ENCODE data around the gene STAC2.

DNA sequence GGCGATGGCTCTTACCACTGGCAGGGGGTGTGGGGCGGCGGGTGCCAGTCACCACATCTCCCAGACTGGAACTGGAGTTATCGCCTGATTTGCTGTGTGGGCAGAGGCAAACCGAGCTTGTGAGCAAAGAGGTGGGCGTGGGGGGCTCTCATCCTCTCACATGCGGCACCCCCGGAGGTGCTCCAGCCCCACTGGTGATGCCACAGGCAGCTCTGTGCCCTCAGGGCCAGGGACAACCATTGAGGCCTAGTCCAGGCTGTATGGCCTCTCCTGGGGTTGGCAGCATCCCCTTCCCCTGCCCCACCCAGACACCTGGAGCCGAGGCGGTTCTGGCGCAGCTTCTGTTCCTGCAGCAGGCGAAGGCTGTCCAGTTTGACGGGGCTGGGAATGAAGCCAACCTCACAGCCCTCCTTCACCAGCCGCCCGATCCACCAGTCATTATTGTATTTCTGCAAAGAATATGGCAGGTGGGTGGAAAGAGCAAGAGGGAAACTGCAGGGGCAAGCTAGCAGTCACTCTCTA, 39.2 kb downstream of the STAC2 start:
- TF ChIP-seq EZH2 (IDR thresholded peaks at IDR 0.05; ENCODE audit: insufficient read depth, poor library complexity, severe bottlenecking) (no peak), EZH2phosphoT487 (IDR thresholded peaks at IDR 0.05; ENCODE audit: insufficient read depth, low read depth) (no peak)

All from GM23248 (cell line).